SH-SY5Y (cell line): ENCODE results near the gene SUN3.

ENCODE experiments used
- GATA2 ChIP-seq: IDR thresholded peaks from 2 replicates; pipeline ENCODE4 v1.6.1; 2011; ENCODE audit warnings: mild to moderate bottlenecking, low read depth, low read length
- GATA3 ChIP-seq: IDR thresholded peaks from 2 replicates; pipeline ENCODE4 v1.6.1; 2011; ENCODE audit warnings: low read depth, mild to moderate bottlenecking, low read length, moderate library complexity

DNA sequence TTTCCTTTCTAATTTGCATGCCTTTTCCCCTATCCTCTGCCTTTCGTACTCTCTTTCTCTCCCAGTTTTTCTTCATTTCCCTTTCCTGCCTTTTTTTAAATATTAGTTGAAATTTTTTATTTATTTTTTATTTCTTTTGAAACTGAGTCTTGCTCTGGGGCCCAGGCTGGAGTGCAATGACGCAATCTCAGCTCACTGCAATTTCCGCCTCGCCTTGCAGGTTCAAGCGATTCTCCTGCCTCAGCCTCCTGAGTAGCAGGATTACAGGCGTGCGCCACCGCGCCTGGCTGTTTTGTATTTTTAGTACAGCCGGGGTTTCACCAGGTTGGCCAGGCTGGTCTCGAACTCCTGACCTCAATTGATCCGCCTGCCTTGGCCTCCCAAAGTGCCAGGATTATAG is 29.5 kb downstream of the SUN3 start:
- TF ChIP-seq GATA2 (no peak), GATA3 (no peak)
